Thoracic aorta (tissue), 2 donors: ENCODE results near the gene TNNI3. TPM values are rescaled to one million over a fixed set of nuclear protein-coding genes. Genes with fewer than 3 reads are reported as not detected.
"Not testable (repeated sequence)": the region's sequence is repeated elsewhere in the genome, so short reads cannot be mapped to it uniquely, and the experiment has no call there.

ENCODE experiments used
- ATAC-seq: fragments of 150-250 bp; one replicate; pipeline ENCODE4 v1.8.0; 2017; ENCODE audit warnings: low read depth; ENCODE audit not compliant: insufficient number of reproducible peaks, low FRiP score
- DNase-seq: peaks from one replicate; pipeline ENCODE4 v3.0.0-alpha.2; 2020; ENCODE audit warnings: low spot score
- H3K27ac ChIP-seq, 2 donors: fragments of 200-600 bp; sonication (generic); 1 replicate in 1 of 2; 2 replicates in 1 of 2; pipeline ENCODE4 v1.5.1; 2016; ENCODE audit warnings: mild to moderate bottlenecking in 2 of 2, moderate library complexity in 2 of 2
- H3K27me3 ChIP-seq: fragments of 200-600 bp; sonication (generic); replicated peaks from 2 replicates; pipeline ENCODE4 v1.6.0; 2016; ENCODE audit warnings: mild to moderate bottlenecking; ENCODE audit not compliant: insufficient read depth
- H3K36me3 ChIP-seq: fragments of 200-600 bp; sonication (generic); one replicate; pipeline ENCODE4 v1.5.1; 2016
- H3K4me1 ChIP-seq, 2 donors: fragments of 200-600 bp; sonication (generic); 1 replicate in 1 of 2; 2 replicates in 1 of 2; pipeline versions ENCODE4 v1.5.1 to v1.6.0; 2016; ENCODE audit warnings: low read depth in 2 of 2, mild to moderate bottlenecking in 1 of 2; ENCODE audit not compliant: control insufficient read depth in 1 of 2
- H3K4me3 ChIP-seq: fragments of 200-600 bp; sonication (generic); 2 replicates; pipeline ENCODE4 v1.5.1; 2016; ENCODE audit warnings: mild to moderate bottlenecking
- H3K9me3 ChIP-seq: fragments of 200-600 bp; sonication (generic); 2 replicates; pipeline ENCODE4 v1.5.1; 2016
- total RNA-seq, 2 donors: library from RNA; depleted of rRNA; stranded (reverse); fragments of >200 nt; gene quantifications; one replicate each; pipeline versions ENCODE4 v1.1.0 to v1.2.3, GENCODE V29; 2016
- TF ChIP-seq, protein P1 (sequence below): fragments of 200-600 bp; sonication (generic); IDR thresholded peaks from one replicate; pipeline ENCODE4 v1.5.1; 2019; ENCODE audit warnings: antibody characterized with exemption

The TNNI3 gene
- total RNA-seq: not detected

- H3K27ac ChIP-seq: no peak within 1 kb of the TSS
- peaks cover 12% of the 10 kb centered on the region for H3K27me3 ChIP-seq
- no peak within 1 kb of the TSS for H3K4me3 ChIP-seq
- TF ChIP-seq, protein P1, sequence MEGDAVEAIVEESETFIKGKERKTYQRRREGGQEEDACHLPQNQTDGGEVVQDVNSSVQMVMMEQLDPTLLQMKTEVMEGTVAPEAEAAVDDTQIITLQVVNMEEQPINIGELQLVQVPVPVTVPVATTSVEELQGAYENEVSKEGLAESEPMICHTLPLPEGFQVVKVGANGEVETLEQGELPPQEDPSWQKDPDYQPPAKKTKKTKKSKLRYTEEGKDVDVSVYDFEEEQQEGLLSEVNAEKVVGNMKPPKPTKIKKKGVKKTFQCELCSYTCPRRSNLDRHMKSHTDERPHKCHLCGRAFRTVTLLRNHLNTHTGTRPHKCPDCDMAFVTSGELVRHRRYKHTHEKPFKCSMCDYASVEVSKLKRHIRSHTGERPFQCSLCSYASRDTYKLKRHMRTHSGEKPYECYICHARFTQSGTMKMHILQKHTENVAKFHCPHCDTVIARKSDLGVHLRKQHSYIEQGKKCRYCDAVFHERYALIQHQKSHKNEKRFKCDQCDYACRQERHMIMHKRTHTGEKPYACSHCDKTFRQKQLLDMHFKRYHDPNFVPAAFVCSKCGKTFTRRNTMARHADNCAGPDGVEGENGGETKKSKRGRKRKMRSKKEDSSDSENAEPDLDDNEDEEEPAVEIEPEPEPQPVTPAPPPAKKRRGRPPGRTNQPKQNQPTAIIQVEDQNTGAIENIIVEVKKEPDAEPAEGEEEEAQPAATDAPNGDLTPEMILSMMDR: no peak
- H3K9me3 ChIP-seq: no peaks in the 10 kb centered on the region
- DNase-seq: no peak
- no peak for ATAC-seq
- H3K36me3 ChIP-seq: no peaks in the 10 kb centered on the region
- peaks cover 0 to 6% of the 10 kb centered on the region in 2 donors for H3K4me1 ChIP-seq
These were observed at the start of gene TNNI3 for GRCh38 chr19:55157064-55157908. Gene TNNI3 (minus strand): TSS chr19:55157732. CDS start chr19:55157589, 143 bp downstream.

DNA sequence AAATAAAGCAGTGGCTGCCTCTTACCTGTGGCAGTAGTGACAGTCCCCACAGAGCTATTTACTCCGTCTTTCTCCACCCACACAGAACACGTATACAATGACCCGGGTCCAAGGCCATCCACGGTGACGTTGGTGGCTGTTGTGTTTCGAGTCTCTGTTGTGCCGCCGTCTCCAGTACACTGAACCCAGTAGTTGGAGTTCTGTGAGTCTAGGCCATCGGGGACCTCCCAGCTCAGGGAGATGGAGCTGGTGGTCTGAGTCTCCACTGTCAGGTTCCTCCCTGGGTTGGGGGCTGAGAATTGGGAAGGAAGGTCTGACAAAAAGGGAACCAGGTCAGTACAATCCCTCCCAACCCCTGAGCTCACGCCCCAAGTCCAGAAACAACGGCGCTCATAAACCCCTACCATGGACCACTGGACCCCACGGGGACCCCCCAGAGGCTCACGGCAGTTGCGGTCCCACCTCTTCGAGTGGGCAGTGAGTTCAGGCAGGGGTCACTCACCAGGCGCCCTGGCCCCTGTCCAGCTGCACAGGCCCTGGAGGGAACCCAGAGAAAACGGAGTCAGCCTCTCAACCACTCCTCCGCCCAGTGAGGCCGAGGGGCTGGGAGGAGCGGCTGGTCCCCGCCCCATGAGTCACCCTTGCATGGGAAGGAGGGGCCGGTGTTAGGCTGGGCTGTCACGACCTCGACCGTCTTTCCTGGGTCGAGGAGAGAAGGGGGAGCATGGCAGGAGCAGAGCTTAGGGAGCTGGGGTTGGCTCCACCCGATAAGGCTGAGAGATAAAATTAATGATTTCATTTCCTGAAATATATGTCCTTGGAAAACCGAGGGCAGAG lies 49.4 kb upstream of the TNNI3 start:
- H3K9me3 ChIP-seq: no peaks in the 10 kb centered on the region
- ATAC-seq (no peak), DNase-seq (no peak)
- H3K36me3 ChIP-seq: no peaks in the 10 kb centered on the region
- peaks cover 5 to 6% of the 10 kb centered on the region in 2 donors for H3K4me1 ChIP-seq
- H3K27me3 ChIP-seq: no peaks in the 10 kb centered on the region
- peak overlapping the region; percentile 7 for H3K4me3 ChIP-seq
- H3K27ac ChIP-seq: no peak overlapping the region
- TF ChIP-seq, protein P1: no peak

GRCh38 chr19:55202199-55202598 lies 44.7 kb upstream of the TNNI3 start:
- not testable (repeated sequence) for H3K4me1 ChIP-seq, H3K36me3 ChIP-seq, H3K27ac ChIP-seq, H3K4me3 ChIP-seq, H3K27me3 ChIP-seq, H3K9me3 ChIP-seq, ATAC-seq, DNase-seq

DNA sequence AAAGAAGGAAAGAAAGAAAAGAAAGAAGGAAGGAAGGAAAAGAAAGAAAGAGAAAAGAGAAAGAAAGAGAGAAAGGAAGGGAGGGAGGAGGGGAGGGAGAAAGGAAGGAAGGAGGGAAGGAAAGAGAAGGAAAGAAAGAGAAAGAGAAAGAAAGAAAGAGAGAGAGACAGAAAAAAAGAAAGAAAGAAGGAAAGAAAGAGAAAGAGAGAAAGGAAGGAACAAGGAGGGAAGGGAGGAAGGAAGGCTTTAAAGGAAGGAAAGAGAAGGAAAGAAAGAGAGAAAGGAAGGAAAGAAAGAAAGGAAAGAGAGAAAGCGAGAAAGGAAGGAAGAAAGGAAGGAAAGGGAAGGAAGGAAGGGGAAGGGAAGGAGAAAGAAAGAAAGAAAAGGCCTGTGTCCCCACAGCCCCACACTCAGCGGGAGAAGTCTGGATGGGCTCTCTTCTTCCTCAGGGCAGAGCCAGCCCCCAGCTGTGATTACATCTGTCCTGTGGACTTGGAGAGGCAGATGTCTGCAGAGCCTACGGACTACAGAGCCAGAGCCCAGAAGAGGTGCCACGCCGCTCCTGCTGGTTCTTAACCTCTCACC lies 42.2 kb upstream of the TNNI3 start:
- ATAC-seq (no peak), DNase-seq (no peak)
- Histone ChIP-seq H3K4me1 (no peaks in the 10 kb centered on the region), H3K4me3 (no peak overlapping the region), H3K27ac (no peak overlapping the region), H3K36me3 (no peaks in the 10 kb centered on the region), H3K27me3 (no peaks in the 10 kb centered on the region), H3K9me3 (no peaks in the 10 kb centered on the region)
- TF ChIP-seq, protein P1: no peak

DNA sequence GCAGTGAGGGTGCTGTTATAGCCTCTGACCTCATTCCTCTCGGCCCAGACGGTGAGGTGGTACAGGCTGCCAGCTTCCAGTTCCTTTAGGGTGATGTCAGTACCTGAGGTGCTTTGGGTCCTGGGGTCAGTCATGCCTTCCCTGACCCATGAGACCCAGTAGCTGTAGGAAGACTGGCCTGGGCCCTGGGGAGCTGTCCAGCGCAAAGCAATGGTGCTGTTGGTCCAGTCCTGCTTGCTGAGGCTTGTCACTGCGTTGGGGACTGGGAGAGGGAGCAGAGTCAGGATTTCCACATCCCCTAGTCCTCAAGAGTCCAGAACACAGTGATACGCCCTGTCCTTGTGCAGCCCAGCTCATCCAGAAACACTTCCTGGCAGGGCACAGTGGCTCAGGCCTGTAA lies 41.1 kb upstream of the TNNI3 start:
- no peaks in the 10 kb centered on the region for H3K27me3 ChIP-seq
- TF ChIP-seq, protein P1: no peak
- no peak for DNase-seq
- ATAC-seq: no peak
- no peak overlapping the region for H3K27ac ChIP-seq
- no peaks in the 10 kb centered on the region for H3K36me3 ChIP-seq
- no peaks in the 10 kb centered on the region for H3K9me3 ChIP-seq
- no peak overlapping the region for H3K4me3 ChIP-seq
- H3K4me1 ChIP-seq: no peaks in the 10 kb centered on the region
